PFSK-1 (cell line): ENCODE data around the gene ADGRF3.

ENCODE experiments used
- POLR2AphosphoS5 ChIP-seq: IDR thresholded peaks from 2 replicates; pipeline ENCODE4 v1.6.1; 2012; ENCODE audit warnings: low read depth, mild to moderate bottlenecking, control low read depth, low read length, moderate library complexity
- SIN3A ChIP-seq: IDR thresholded peaks from 2 replicates; pipeline ENCODE4 v1.6.1; 2012; ENCODE audit warnings: mild to moderate bottlenecking, low read length, moderate library complexity, borderline replicate concordance; ENCODE audit not compliant: insufficient read depth
- TAF1 ChIP-seq: IDR thresholded peaks from 2 replicates; pipeline ENCODE4 v1.6.1; 2012; ENCODE audit warnings: low read length, control low read depth, borderline replicate concordance; ENCODE audit not compliant: insufficient read depth
- TF ChIP-seq, protein P1 (sequence below), 2 experiments: IDR thresholded peaks; 2 replicates each; pipeline versions ENCODE4 v1.6.1 to v1.8.0; 2011 to 2012; ENCODE audit warnings: low read depth in 2 of 2, low read length in 2 of 2, control low read depth in 1 of 2, inconsistent platforms in 1 of 2, mild to moderate bottlenecking in 1 of 2, moderate library complexity in 1 of 2; ENCODE audit not compliant: insufficient read depth in 1 of 2

DNA sequence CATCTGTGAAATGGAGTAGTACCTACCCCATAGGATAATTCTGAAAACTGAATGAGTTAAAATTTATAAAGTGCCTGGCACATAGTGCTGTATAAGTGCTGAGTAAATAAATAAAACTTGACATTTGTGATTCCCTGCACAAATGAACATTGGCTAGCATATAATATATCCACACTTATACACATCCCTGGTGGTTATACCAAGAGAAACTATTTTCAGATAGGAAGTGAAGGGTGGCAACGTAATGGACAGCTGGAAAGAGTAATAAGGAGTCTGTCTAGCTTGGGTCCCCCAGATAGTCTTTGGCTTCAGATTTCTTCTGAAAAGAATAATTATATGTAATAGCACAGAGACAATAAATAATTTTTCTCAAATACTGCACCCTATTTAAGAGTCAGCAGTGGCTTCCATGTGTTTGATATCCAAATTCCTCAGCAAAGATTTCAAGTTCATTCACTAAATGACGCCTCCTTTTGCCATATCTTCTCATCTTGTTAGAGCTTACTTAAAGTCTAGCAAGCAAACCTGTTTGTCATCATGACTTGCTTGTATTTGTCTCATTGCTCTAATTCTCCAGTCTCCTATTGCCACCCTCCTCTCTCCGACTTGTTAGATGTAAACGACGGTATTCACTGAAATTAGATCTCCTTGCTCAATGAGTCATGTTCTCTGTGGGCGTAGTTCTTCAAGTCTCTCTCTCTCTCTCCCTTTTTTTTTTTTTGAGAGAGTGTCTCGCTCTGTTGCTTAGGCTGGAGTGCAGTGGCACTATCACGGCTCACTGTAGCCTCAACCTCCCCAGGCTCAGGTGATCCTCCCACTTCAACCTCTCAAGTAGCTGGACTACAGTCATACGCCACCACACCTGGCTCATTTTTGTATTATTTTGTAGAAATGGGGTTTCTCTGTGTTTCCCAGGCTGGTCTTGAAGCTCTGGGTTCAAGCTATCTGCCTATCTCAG is 8.7 kb upstream of the ADGRF3 start:
- peak; percentile 55; the same call in 1 of the 2 replicates for TF ChIP-seq SIN3A
- no peak for TF ChIP-seq POLR2AphosphoS5
- TF ChIP-seq TAF1 = no peak
- TF ChIP-seq, protein P1, sequence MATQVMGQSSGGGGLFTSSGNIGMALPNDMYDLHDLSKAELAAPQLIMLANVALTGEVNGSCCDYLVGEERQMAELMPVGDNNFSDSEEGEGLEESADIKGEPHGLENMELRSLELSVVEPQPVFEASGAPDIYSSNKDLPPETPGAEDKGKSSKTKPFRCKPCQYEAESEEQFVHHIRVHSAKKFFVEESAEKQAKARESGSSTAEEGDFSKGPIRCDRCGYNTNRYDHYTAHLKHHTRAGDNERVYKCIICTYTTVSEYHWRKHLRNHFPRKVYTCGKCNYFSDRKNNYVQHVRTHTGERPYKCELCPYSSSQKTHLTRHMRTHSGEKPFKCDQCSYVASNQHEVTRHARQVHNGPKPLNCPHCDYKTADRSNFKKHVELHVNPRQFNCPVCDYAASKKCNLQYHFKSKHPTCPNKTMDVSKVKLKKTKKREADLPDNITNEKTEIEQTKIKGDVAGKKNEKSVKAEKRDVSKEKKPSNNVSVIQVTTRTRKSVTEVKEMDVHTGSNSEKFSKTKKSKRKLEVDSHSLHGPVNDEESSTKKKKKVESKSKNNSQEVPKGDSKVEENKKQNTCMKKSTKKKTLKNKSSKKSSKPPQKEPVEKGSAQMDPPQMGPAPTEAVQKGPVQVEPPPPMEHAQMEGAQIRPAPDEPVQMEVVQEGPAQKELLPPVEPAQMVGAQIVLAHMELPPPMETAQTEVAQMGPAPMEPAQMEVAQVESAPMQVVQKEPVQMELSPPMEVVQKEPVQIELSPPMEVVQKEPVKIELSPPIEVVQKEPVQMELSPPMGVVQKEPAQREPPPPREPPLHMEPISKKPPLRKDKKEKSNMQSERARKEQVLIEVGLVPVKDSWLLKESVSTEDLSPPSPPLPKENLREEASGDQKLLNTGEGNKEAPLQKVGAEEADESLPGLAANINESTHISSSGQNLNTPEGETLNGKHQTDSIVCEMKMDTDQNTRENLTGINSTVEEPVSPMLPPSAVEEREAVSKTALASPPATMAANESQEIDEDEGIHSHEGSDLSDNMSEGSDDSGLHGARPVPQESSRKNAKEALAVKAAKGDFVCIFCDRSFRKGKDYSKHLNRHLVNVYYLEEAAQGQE (IDR thresholded peaks at IDR 0.05; ENCODE audit: insufficient read depth in 1 of 2, low read depth in 2 of 2, low read length in 2 of 2) = no peak
